Brain microvascular endothelial cell (primary cell): ENCODE data around the gene MYL3.

Experiments
- DNase-seq: peaks from one replicate; pipeline ENCODE4 v3.0.0-alpha.2; 2020
- H3K27ac ChIP-seq: fragments of 250-450 bp; sonication (Bioruptor Pico); 2 replicates; pipeline ENCODE4 v1.5.1; 2020; ENCODE audit warnings: mild to moderate bottlenecking, moderate library complexity
- H3K27me3 ChIP-seq: fragments of 250-450 bp; sonication (Bioruptor Pico); replicated peaks from 2 replicates; pipeline ENCODE4 v1.5.1; 2020; ENCODE audit warnings: mild to moderate bottlenecking
- H3K36me3 ChIP-seq: fragments of 250-450 bp; sonication (Bioruptor Pico); replicated peaks from 2 replicates; pipeline ENCODE4 v1.5.1; 2020; ENCODE audit warnings: mild to moderate bottlenecking
- H3K4me3 ChIP-seq: 2 replicates; pipeline ENCODE4 v1.5.1; 2011; ENCODE audit warnings: low read depth, mild to moderate bottlenecking, control low read depth, low read length, moderate library complexity
- CTCF ChIP-seq: IDR thresholded peaks from 2 replicates; pipeline ENCODE4 v1.5.1; 2011; ENCODE audit warnings: low read depth, mild to moderate bottlenecking, moderate library complexity, low read length, control low read depth, inconsistent platforms; ENCODE audit errors: missing control alignments
- in situ Hi-C: cut with HindIII; loops from 2 replicates; pipeline ENCODE4 v1.10.0; 2017; ENCODE audit warnings: low sequenced_read_pairs, low pct_ligation_motif_present

MYL3 gene

DNA sequence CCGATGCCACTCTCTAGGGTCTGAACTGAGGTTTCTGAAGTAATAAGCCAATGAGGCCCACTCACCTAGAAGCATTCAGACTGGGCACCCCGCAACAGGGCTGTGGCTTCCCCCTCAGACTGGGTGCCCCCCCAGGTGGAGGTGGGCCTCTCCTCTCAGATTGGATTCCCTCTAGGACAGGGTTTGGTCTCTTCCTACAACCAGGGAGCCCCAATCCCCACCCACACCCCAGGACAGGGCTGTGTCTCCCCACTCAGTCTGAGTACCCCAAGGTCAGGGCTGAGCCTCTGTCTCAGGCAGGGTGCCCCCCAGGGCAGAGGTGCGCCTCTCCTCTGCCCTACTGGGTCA is 41.9 kb upstream of the MYL3 start:
- in situ Hi-C loops = no loop called here
- TF ChIP-seq CTCF = no peak
- Histone ChIP-seq H3K27me3 (no peaks in the 10 kb centered on the region), H3K4me3 (no peak overlapping the region), H3K36me3 (no peaks in the 10 kb centered on the region), H3K27ac (no peak overlapping the region)
- no peak for DNase-seq

GRCh38 chr3:46904303-46905212 is 41.3 kb upstream of the MYL3 start:
- Histone ChIP-seq H3K27me3 (no peaks in the 10 kb centered on the region), H3K27ac (no peak overlapping the region)
- in situ Hi-C loops = no loop called here

GRCh38 chr3:46903341-46904302 is 40.4 kb upstream of the MYL3 start:
- no peak overlapping the region for H3K27ac ChIP-seq
- TF ChIP-seq CTCF = no peak
- H3K4me3 ChIP-seq = no peak overlapping the region
- no peaks in the 10 kb centered on the region for H3K36me3 ChIP-seq
- H3K27me3 ChIP-seq = no peaks in the 10 kb centered on the region
- DNase-seq = peak; percentile 49
- in situ Hi-C loops = no loop called here

More at GRCh38 chr3:46904303-46905212, 41.3 kb upstream of the MYL3 start:
- no peaks in the 10 kb centered on the region for H3K36me3 ChIP-seq
- DNase-seq = no peak
- no peak for TF ChIP-seq CTCF
- no peak overlapping the region for H3K4me3 ChIP-seq

GRCh38 chr3:46902188-46902631 is 39.0 kb upstream of the MYL3 start:
- DNase-seq = no peak
- in situ Hi-C loops = no loop called here
- H3K4me3 ChIP-seq = no peak overlapping the region
- no peaks in the 10 kb centered on the region for H3K36me3 ChIP-seq
- no peaks in the 10 kb centered on the region for H3K27me3 ChIP-seq
- no peak overlapping the region for H3K27ac ChIP-seq
- TF ChIP-seq CTCF = no peak

- no peak for DNase-seq
- H3K4me3 ChIP-seq = no peak overlapping the region
- H3K36me3 ChIP-seq = no peaks in the 10 kb centered on the region
- in situ Hi-C loops = no loop called here
- H3K27me3 ChIP-seq = no peaks in the 10 kb centered on the region
- no peak for TF ChIP-seq CTCF
- no peak overlapping the region for H3K27ac ChIP-seq
Measured at GRCh38 chr3:46901591-46902187, 38.4 kb upstream of the MYL3 start.
